Measurements from ENCODE around the gene NPHP4. TPM values are rescaled to one million over a fixed set of nuclear protein-coding genes. Genes with fewer than 3 reads are reported as not detected.

The NPHP4 gene
- total RNA-seq, 1 donor from 2014 or later, result 33.2 TPM

DNA sequence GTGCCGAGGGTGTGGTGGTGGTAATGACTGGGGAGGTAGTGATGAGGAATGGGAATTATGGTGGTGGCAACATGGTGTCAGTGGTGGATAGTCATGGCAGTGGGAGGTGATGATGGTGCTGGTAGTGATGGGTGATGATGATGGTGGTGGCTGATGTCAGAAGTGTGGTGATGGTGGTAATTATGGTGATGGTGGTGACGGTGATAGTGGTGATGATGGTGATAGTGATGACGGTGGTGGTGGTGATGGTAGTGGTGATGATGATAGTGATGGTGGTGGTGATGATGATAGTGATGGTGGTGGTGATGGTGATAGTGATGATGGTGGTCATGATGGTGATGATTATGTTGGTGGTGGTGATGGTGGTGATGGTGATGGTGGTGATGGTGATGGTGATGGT is 162.8 kb downstream of the NPHP4 start:
- Mint-ChIP-seq H3K4me1 (no peaks in the 10 kb centered on the region), H3K4me3 (no peak overlapping the region), H3K27ac (ENCODE audit: unreplicated experiment) (no peak overlapping the region), H3K9me3 (peaks cover 7% of the 10 kb centered on the region), H3K27me3 (ENCODE audit: low read depth) (peaks cover 5% of the 10 kb centered on the region), H3K36me3 (ENCODE audit: low read depth) (peaks cover 5% of the 10 kb centered on the region)
- no peak for DNase-seq (ENCODE audit: low read depth, low spot score)
- TF ChIP-seq, protein P1, sequence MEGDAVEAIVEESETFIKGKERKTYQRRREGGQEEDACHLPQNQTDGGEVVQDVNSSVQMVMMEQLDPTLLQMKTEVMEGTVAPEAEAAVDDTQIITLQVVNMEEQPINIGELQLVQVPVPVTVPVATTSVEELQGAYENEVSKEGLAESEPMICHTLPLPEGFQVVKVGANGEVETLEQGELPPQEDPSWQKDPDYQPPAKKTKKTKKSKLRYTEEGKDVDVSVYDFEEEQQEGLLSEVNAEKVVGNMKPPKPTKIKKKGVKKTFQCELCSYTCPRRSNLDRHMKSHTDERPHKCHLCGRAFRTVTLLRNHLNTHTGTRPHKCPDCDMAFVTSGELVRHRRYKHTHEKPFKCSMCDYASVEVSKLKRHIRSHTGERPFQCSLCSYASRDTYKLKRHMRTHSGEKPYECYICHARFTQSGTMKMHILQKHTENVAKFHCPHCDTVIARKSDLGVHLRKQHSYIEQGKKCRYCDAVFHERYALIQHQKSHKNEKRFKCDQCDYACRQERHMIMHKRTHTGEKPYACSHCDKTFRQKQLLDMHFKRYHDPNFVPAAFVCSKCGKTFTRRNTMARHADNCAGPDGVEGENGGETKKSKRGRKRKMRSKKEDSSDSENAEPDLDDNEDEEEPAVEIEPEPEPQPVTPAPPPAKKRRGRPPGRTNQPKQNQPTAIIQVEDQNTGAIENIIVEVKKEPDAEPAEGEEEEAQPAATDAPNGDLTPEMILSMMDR (conservative IDR thresholded peaks at IDR 0.05), result no peak

DNA sequence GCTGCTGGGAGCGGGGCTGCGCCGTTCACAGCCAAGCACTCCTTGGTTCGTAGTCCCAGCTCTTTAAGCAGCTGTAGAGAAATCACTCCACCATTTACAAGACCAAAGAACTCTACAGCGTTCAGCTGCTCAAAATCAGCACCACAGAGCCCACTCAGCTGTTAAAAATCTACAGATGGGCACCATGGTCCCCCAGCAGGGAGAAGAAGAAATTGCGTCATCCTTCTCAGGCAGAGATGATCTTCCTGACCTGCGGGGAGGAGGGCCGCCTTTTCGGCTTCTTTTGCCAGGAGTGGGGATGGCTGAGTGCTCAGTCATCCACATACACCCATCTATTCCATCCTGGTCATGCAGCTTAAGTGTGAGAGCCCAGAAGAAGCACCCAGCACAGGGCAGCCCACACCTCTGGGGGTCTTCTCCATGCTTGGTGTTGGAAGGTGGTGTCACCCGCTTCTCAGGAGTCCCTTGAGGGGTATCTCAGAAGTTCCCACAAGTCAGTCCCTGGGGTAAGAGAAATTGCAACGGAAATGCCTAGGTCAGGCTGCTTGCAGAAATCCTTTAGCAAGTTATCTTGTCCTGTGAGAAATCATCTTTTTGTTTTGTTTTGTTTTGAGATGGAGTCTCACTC is 163.8 kb downstream of the NPHP4 start:
- no peaks in the 10 kb centered on the region for H3K4me1 Mint-ChIP-seq

DNA sequence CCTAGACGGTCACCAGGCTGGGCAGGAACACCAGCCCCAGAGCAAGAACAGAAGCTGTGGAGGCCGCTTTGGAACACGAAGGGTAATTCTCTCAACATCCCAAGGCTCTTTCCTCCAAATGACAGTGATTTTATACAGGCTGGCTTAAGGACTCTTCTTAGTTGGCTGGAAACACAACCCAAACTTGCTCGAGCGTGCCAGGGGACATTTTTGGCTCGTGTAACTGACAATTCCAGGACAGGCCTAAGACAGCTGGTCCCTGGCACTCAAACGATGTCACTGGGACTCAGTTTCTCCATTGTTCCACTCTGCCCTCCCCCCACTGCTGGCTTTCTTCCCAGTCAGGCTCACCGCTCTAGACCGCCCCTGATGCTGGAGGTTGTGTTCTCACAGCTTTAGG is 164.7 kb downstream of the NPHP4 start:
- Mint-ChIP-seq H3K4me3 (no peak overlapping the region), H3K9me3 (peaks cover 7% of the 10 kb centered on the region), H3K36me3 (ENCODE audit: low read depth) (peaks cover 5% of the 10 kb centered on the region), H3K27ac (ENCODE audit: unreplicated experiment) (no peak overlapping the region), H3K27me3 (ENCODE audit: low read depth) (peaks cover 7% of the 10 kb centered on the region), H3K4me1 (no peaks in the 10 kb centered on the region)
- DNase-seq (ENCODE audit: low read depth, low spot score), result no peak
- TF ChIP-seq, protein P1 (conservative IDR thresholded peaks at IDR 0.05), result no peak

More for the DNA sequence above, 163.8 kb downstream of the NPHP4 start:
- H3K9me3 Mint-ChIP-seq, result peaks cover 7% of the 10 kb centered on the region
- no peak overlapping the region for H3K27ac Mint-ChIP-seq (ENCODE audit: unreplicated experiment)
- H3K27me3 Mint-ChIP-seq (ENCODE audit: low read depth), result peaks cover 5% of the 10 kb centered on the region
- DNase-seq (ENCODE audit: low read depth, low spot score), result no peak
- peaks cover 5% of the 10 kb centered on the region for H3K36me3 Mint-ChIP-seq (ENCODE audit: low read depth)
- TF ChIP-seq, protein P1 (conservative IDR thresholded peaks at IDR 0.05), result no peak
- no peak overlapping the region for H3K4me3 Mint-ChIP-seq

DNA sequence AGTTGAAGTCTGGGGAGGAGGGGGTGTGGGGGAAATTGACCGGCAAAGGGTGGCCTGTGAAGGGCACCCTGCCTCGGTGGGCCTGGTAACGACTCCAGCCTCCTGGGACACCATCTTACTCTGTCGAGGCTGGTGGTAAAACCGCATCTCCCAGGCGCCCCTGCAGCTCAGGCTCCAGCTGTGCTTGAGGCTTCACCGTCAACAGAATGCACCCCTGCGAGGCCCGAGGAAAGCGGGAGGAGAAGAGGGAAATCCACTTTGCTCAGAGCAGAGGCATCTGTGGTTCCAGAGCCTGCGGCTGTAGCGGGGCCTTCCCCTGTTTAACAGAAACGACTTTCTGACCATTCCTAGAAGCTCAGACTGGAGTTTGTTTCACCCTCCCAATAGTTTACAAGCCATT is 165.6 kb downstream of the NPHP4 start:
- peaks cover 7% of the 10 kb centered on the region for H3K9me3 Mint-ChIP-seq
- H3K36me3 Mint-ChIP-seq (ENCODE audit: low read depth), result peaks cover 5% of the 10 kb centered on the region
- H3K27ac Mint-ChIP-seq (ENCODE audit: unreplicated experiment), result no peak overlapping the region
- DNase-seq (ENCODE audit: low read depth, low spot score), result no peak
- peaks cover 7% of the 10 kb centered on the region for H3K27me3 Mint-ChIP-seq (ENCODE audit: low read depth)
- TF ChIP-seq, protein P1 (conservative IDR thresholded peaks at IDR 0.05), result no peak
- no peak overlapping the region for H3K4me3 Mint-ChIP-seq
- H3K4me1 Mint-ChIP-seq, result no peaks in the 10 kb centered on the region

DNA sequence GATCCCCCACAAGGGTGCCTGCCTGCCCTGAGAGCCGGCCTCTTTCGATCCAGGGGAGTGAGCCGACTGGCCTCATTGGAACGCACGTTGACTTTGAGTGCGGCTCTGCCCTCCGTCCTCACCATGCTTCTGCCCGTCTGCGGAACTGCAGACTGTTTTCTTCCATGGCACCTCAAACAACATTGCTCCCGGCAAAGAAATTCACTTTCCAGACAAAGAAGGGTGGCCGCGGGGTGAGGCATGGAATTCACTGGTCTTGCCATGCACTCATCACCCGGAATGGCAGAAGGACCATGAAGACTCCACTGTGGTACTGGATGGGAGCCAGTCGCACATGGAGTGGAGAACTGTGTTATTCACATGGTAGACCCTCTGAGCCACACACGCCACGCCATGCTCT is 169.5 kb downstream of the NPHP4 start:
- DNase-seq (ENCODE audit: low read depth, low spot score), result no peak
- Mint-ChIP-seq H3K36me3 (ENCODE audit: low read depth) (peaks cover 4% of the 10 kb centered on the region), H3K9me3 (peaks cover 4% of the 10 kb centered on the region), H3K27ac (ENCODE audit: unreplicated experiment) (no peak overlapping the region), H3K4me1 (no peaks in the 10 kb centered on the region), H3K27me3 (ENCODE audit: low read depth) (peaks cover 7% of the 10 kb centered on the region), H3K4me3 (no peak overlapping the region)
- TF ChIP-seq, protein P1 (conservative IDR thresholded peaks at IDR 0.05), result no peak

Data from neural crest cell (in vitro differentiated cells).